Karpas-422 (cell line): ENCODE measurements around the gene CTSS. TPM values are rescaled to one million over a fixed set of nuclear protein-coding genes. Genes with fewer than 3 reads are reported as not detected.
"Not testable (repeated sequence)": the region's sequence is repeated elsewhere in the genome, so short reads cannot be mapped to it uniquely, and the experiment has no call there.

Experiments used
- DNase-seq: peaks from one replicate; pipeline ENCODE4 v3.0.0-alpha.2; 2015
- H2AFZ ChIP-seq: fragments of 200-600 bp; sonication (generic); 2 replicates; pipeline ENCODE4 v1.6.1; 2014; ENCODE audit warnings: antibody characterized with exemption, low read length, mixed read lengths
- H3K27ac ChIP-seq: fragments of 200-600 bp; sonication (generic); 2 replicates; pipeline ENCODE4 v1.5.1; 2014; ENCODE audit warnings: mild to moderate bottlenecking, low read length, moderate library complexity
- H3K27me3 ChIP-seq: fragments of 200-600 bp; sonication (generic); 2 replicates; pipeline ENCODE4 v1.6.1; 2014; ENCODE audit warnings: low read length, mixed read lengths
- H3K36me3 ChIP-seq: fragments of 200-600 bp; sonication (generic); 2 replicates; pipeline ENCODE4 v1.6.1; 2014; ENCODE audit warnings: low read length, mixed read lengths; ENCODE audit not compliant: insufficient read depth
- H3K4me1 ChIP-seq: fragments of 200-600 bp; sonication (generic); 2 replicates; pipeline ENCODE4 v1.6.1; 2014; ENCODE audit warnings: mild to moderate bottlenecking, low read length, mixed read lengths
- H3K4me2 ChIP-seq: fragments of 200-600 bp; sonication (generic); 2 replicates; pipeline ENCODE4 v1.6.1; 2014; ENCODE audit warnings: low read length, low read depth, mild to moderate bottlenecking; ENCODE audit not compliant: poor library complexity, severe bottlenecking
- H3K4me3 ChIP-seq: fragments of 200-600 bp; sonication (generic); 2 replicates; pipeline ENCODE4 v1.5.1; 2014; ENCODE audit warnings: mild to moderate bottlenecking, antibody characterized with exemption, low read length, mixed read lengths
- H3K79me2 ChIP-seq: fragments of 200-600 bp; sonication (generic); 2 replicates; pipeline ENCODE4 v1.6.1; 2014; ENCODE audit warnings: mild to moderate bottlenecking, low read length, mixed read lengths
- H3K9ac ChIP-seq: fragments of 200-600 bp; sonication (generic); 2 replicates; pipeline ENCODE4 v1.6.0; 2014; ENCODE audit warnings: low read length
- H3K9me2 ChIP-seq: fragments of 200-600 bp; sonication (generic), shearing (Covaris generic); replicated peaks from 2 replicates; pipeline ENCODE4 v1.6.0; 2014; ENCODE audit warnings: mild to moderate bottlenecking, low read length, moderate library complexity; ENCODE audit not compliant: insufficient read depth
- H3K9me3 ChIP-seq: fragments of 300-700, 200-600 bp; sonication (generic); 2 replicates; pipeline ENCODE4 v1.6.1; 2014; ENCODE audit warnings: low read length, mixed read lengths
- H4K20me1 ChIP-seq: fragments of 200-600 bp; sonication (generic); 2 replicates; pipeline ENCODE4 v1.6.1; 2014; ENCODE audit warnings: mild to moderate bottlenecking, antibody characterized with exemption, low read length, low read depth; ENCODE audit not compliant: insufficient read depth
- total RNA-seq: library from RNA; depleted of rRNA; stranded (reverse); fragments of >200 nt; shearing (Covaris generic); gene quantifications from 2 replicates; pipeline ENCODE4 v1.2.3, GENCODE V29; 2014; ENCODE audit warnings: low replicate concordance

Gene CTSS
- total RNA-seq, 1 experiment from 2014 or later: 136 TPM

DNA sequence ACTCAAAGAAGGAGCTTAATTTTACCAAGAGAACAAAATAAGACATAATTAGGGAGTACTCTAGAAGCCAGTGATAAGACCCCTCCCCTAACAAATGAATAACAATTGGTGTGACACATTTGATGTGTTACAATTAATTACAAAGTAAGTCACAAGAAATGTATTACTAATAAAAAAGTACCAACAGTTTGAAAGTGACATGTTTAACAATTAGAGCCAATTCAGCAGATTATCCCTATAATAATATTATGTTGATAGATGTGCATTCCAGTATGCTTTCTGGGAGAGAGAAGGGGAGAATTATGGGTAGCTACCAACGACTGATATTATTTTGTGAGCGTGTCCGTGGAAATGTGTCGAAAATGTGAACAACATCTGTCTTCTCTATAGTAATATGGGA, 23.4 kb upstream of the CTSS start:
- Histone ChIP-seq H3K4me2 (peak overlapping the region; percentile 18), H3K36me3 (no peaks in the 10 kb centered on the region), H4K20me1 (no peaks in the 10 kb centered on the region), H3K9ac (no peak overlapping the region), H3K27me3 (no peaks in the 10 kb centered on the region), H3K79me2 (no peaks in the 10 kb centered on the region), H3K4me1 (peaks cover 15% of the 10 kb centered on the region), H3K9me3 (no peaks in the 10 kb centered on the region), H3K27ac (no peak overlapping the region), H3K9me2 (no peaks in the 10 kb centered on the region), H2AFZ (no peak overlapping the region), H3K4me3 (no peak overlapping the region)
- DNase-seq: peak; percentile 20

DNA sequence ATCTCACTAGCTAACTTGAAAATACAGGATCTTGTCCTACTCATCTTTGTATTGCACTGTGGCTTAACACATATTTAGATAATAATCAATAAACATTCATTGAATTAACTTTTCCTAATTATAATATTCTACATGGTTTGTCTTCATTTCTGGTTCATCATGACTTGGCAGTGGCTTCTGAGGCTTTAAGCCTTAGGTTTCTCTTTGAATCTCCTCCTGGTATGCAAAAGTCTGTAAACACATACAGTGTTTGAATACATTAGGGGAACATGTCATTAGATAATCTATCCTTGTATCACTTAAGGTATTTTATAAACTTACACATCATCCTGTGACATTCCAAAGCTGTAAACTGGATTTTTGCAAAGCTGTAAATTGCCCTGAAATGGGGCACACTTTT, 21.9 kb upstream of the CTSS start:
- Histone ChIP-seq H3K9ac (0 out of 2 replicates have a peak overlapping the region, but pooled peaks have one; percentile 27), H2AFZ (0 out of 2 replicates have a peak overlapping the region, but pooled peaks have one; percentile 33), H3K4me1 (peaks cover 20% of the 10 kb centered on the region), H3K4me3 (peak overlapping the region; percentile 12; the same call in 1 of the 2 replicates), H3K27me3 (no peaks in the 10 kb centered on the region), H3K27ac (peak overlapping the region; percentile 1; the same call in 1 of the 2 replicates), H3K9me3 (no peaks in the 10 kb centered on the region), H3K36me3 (no peaks in the 10 kb centered on the region), H4K20me1 (no peaks in the 10 kb centered on the region), H3K9me2 (no peaks in the 10 kb centered on the region), H3K4me2 (peak overlapping the region; percentile 18), H3K79me2 (no peaks in the 10 kb centered on the region)
- DNase-seq: peak; percentile 21

DNA sequence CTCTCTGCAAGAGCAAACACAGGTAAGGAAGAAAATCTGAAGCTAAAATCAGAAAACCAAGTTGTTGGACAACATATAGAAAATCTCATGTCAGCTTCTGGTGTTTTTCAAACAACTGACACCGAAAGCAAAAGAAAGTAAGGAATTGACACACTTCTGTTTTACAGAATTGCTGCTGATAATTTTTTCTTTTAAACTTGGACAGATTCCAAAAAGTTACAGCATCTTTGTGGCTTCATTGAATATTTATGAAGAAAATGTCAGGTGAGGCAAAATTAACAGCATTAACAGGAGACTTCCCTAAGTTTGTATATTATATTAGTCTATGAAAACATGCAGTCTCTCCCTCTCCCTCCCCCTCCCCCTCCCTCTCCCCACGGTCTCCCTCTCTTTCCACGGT, 14.9 kb upstream of the CTSS start:
- Histone ChIP-seq H4K20me1 (no peaks in the 10 kb centered on the region), H3K9ac (no peak overlapping the region), H3K27me3 (no peaks in the 10 kb centered on the region), H3K4me1 (peaks cover 5% of the 10 kb centered on the region; the same call in 1 of the 2 replicates), H3K79me2 (no peaks in the 10 kb centered on the region), H3K9me2 (no peaks in the 10 kb centered on the region), H3K4me3 (no peak overlapping the region), H2AFZ (no peak overlapping the region), H3K4me2 (no peak overlapping the region), H3K36me3 (no peaks in the 10 kb centered on the region), H3K27ac (no peak overlapping the region), H3K9me3 (no peaks in the 10 kb centered on the region)
- DNase-seq: peak; percentile 42

DNA sequence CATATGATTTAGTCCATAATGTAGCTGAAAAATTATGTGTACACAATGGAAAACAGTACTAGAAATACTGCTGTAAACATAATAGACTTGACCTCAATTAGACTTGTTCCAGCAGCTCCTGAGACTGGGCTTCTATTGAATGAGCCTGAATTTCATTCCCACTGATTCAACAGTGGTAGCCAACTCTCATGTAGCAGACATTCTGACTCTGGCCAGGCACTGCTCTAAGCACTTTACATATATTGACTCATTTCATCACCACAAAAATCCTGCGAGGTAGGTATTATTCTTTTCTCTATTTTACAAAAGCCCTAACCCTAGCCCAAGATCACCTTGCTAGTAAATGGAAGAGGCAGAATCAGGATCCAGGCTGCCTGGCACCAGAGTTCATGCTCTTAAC, 12.8 kb upstream of the CTSS start:
- H2AFZ ChIP-seq: no peak overlapping the region
- peak; percentile 36 for DNase-seq
- peaks cover 5% of the 10 kb centered on the region; the same call in 1 of the 2 replicates for H3K4me1 ChIP-seq

DNA sequence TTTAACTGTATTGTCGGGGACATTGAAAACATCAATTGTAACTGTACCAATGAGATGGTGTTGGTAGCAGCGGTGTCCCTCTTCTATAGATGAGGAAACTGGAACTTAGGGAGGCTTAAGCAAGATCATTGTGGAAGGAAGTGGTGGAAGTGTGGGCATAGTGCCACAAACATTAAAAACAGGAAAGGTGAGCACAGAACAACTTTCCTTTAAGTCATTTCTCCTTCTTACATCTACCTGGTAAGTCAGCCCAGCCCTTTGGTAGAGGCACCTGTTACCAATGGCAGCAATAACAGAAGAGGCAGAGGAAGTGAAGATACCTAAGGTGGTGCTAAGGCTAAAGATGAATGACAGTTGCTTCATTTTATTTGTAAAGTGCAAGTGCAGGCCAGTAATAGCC, 12.0 kb upstream of the CTSS start:
- peak; percentile 39 for DNase-seq
- Histone ChIP-seq H3K4me3 (no peak overlapping the region), H2AFZ (no peak overlapping the region), H3K9ac (no peak overlapping the region), H3K79me2 (no peaks in the 10 kb centered on the region), H3K4me2 (no peak overlapping the region), H3K9me2 (no peaks in the 10 kb centered on the region), H3K27ac (no peak overlapping the region), H4K20me1 (no peaks in the 10 kb centered on the region), H3K27me3 (no peaks in the 10 kb centered on the region), H3K36me3 (no peaks in the 10 kb centered on the region), H3K4me1 (no peaks in the 10 kb centered on the region), H3K9me3 (no peaks in the 10 kb centered on the region)

More for the DNA sequence above, 12.8 kb upstream of the CTSS start:
- H3K9me3 ChIP-seq: no peaks in the 10 kb centered on the region
- no peak overlapping the region for H3K4me3 ChIP-seq
- no peaks in the 10 kb centered on the region for H3K36me3 ChIP-seq
- H3K27ac ChIP-seq: no peak overlapping the region
- H3K9ac ChIP-seq: no peak overlapping the region
- H3K9me2 ChIP-seq: no peaks in the 10 kb centered on the region
- no peaks in the 10 kb centered on the region for H3K79me2 ChIP-seq
- no peak overlapping the region for H3K4me2 ChIP-seq
- H4K20me1 ChIP-seq: no peaks in the 10 kb centered on the region
- no peaks in the 10 kb centered on the region for H3K27me3 ChIP-seq

DNA sequence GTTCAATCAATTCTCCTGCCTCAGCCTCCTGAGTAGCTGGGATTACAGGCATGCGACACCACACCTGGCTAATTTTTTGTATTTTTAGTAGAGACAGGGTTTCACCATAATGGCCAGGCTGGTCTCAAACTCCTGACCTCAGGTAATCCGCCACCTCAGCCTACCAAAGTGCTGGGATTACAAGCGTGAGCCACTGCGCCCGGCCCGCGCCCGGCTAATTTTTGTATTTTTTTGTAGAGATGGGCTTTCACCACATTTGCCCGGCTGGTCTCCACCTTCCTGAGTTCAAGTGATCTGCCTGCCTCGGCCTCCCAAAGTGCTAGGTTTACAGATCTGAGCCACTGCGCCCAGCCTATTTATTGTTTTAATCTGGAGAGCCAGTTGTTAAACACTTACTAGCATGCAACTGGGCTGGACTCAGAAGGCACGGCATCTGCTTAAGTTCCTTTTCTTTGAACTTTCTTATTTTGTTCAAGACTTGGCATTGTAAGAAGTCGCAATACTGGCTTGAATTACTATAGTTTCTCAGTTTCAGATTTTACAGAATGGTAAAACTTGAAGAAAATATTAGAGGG, 10.4 kb upstream of the CTSS start:
- H3K4me2 ChIP-seq, H3K9ac ChIP-seq, H3K27me3 ChIP-seq, H3K4me3 ChIP-seq, H3K4me1 ChIP-seq, H3K79me2 ChIP-seq, H3K27ac ChIP-seq, H3K36me3 ChIP-seq, H3K9me2 ChIP-seq, H3K9me3 ChIP-seq, H4K20me1 ChIP-seq, H2AFZ ChIP-seq: not testable (repeated sequence)
- DNase-seq: peak; percentile 9

DNA sequence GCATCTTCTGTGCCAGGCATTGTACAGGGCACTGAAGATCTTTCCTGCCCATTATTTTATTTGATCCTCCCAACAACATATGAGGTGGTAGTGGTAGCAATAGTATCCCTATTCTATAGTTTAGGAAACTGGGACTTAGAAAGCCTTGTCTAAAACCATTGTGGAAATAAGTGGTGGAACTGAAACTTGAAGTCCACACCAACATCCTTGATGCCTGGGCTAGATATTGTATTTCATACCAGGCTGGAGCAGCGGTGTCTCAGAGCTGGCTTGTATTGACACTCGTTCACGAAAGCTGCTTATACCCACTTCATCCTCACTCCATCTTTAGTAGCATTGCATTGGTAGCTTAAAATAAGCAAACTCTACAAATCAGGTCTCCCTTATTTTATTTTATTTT, 9.7 kb upstream of the CTSS start:
- Histone ChIP-seq H3K9ac (no peak overlapping the region), H3K4me1 (peaks cover 4% of the 10 kb centered on the region), H3K4me3 (no peak overlapping the region), H3K79me2 (no peaks in the 10 kb centered on the region), H4K20me1 (no peaks in the 10 kb centered on the region), H3K36me3 (no peaks in the 10 kb centered on the region), H2AFZ (no peak overlapping the region), H3K4me2 (no peak overlapping the region), H3K27ac (no peak overlapping the region), H3K9me2 (no peaks in the 10 kb centered on the region), H3K27me3 (no peaks in the 10 kb centered on the region), H3K9me3 (no peaks in the 10 kb centered on the region)
- DNase-seq: no peak

DNA sequence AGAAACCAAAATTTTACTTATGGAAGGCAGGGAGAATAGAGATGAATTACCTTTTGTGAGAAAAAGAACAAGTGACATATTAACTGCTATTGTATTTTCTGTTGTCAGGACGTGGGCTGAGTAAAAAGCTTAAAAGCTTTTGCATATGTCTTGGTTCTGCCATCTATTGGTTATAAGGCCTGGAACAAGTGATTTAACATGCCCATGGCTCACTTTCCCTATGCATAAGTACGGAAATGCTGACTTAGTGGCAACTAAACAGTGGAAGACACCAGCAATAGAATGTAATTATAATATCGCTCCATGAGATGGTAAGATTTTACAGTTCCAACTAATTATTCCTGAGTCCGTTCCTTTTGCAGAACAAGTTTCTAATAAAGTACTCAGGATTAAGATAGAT, 6.7 kb upstream of the CTSS start:
- Histone ChIP-seq H2AFZ (peak overlapping the region; percentile 25; the same call in 1 of the 2 replicates), H3K4me2 (no peak overlapping the region), H3K27me3 (no peaks in the 10 kb centered on the region)

More for the DNA sequence above, 6.7 kb upstream of the CTSS start:
- no peaks in the 10 kb centered on the region for H3K9me3 ChIP-seq
- peaks cover 20% of the 10 kb centered on the region for H3K4me1 ChIP-seq
- no peak overlapping the region for H3K9ac ChIP-seq
- no peak overlapping the region for H3K4me3 ChIP-seq
- no peak overlapping the region for H3K27ac ChIP-seq
- peak; percentile 34 for DNase-seq
- H3K9me2 ChIP-seq: no peaks in the 10 kb centered on the region
- H3K36me3 ChIP-seq: no peaks in the 10 kb centered on the region
- no peaks in the 10 kb centered on the region for H3K79me2 ChIP-seq
- H4K20me1 ChIP-seq: no peaks in the 10 kb centered on the region
